Measurements from ENCODE around the gene EPG5. TPM values are rescaled to one million over a fixed set of nuclear protein-coding genes. Genes with fewer than 3 reads are reported as not detected.
A peak's percentile ranks its signal among the peaks of the same experiment; 100 is the strongest.

The EPG5 gene
- total and polyA plus RNA-seq, 4 donors, result 14.1 to 28.9 (median 22.4) TPM

GRCh38 chr18:45958730-45959129, 8.4 kb downstream of the EPG5 start:
- no peak overlapping the region for H3K4me3 ChIP-seq (ENCODE audit: low read depth, low read length)
- H3K4me1 ChIP-seq (ENCODE audit: control insufficient read depth, insufficient read depth, low read length), result no peaks in the 10 kb centered on the region
- no peaks in the 10 kb centered on the region for H3K9me3 ChIP-seq (ENCODE audit: control insufficient read depth, insufficient read depth, low read length)
- peaks cover 16% of the 10 kb centered on the region for H3K36me3 ChIP-seq (ENCODE audit: control insufficient read depth, insufficient read depth, low read length)
- H3K27ac ChIP-seq (ENCODE audit: low read depth, low read length), result no peak overlapping the region
- no peaks in the 10 kb centered on the region for H3K27me3 ChIP-seq (ENCODE audit: control insufficient read depth, insufficient read depth, low read length)
- no peak for DNase-seq (ENCODE audit: low read depth in 4 of 6, low spot score in 6 of 6)

GRCh38 chr18:45958027-45958426, 9.1 kb downstream of the EPG5 start:
- WGBS (ENCODE audit: insufficient coverage), result no CpG with 5 or more reads among the region's 2 CpGs
- no peak overlapping the region for H3K4me3 ChIP-seq (ENCODE audit: low read depth, low read length)

GRCh38 chr18:45957100-45957499, 10.0 kb downstream of the EPG5 start:
- Histone ChIP-seq H3K4me3 (ENCODE audit: low read depth, low read length) (no peak overlapping the region), H3K9me3 (ENCODE audit: control insufficient read depth, insufficient read depth, low read length) (no peaks in the 10 kb centered on the region), H3K27ac (ENCODE audit: low read depth, low read length) (no peak overlapping the region), H3K4me1 (ENCODE audit: control insufficient read depth, insufficient read depth, low read length) (no peaks in the 10 kb centered on the region), H3K36me3 (ENCODE audit: control insufficient read depth, insufficient read depth, low read length) (peaks cover 24% of the 10 kb centered on the region), H3K27me3 (ENCODE audit: control insufficient read depth, insufficient read depth, low read length) (no peaks in the 10 kb centered on the region)
- no peak for DNase-seq (ENCODE audit: low read depth in 4 of 6, low spot score in 6 of 6)

More at GRCh38 chr18:45958027-45958426, 9.1 kb downstream of the EPG5 start:
- Histone ChIP-seq H3K27me3 (ENCODE audit: control insufficient read depth, insufficient read depth, low read length) (no peaks in the 10 kb centered on the region), H3K36me3 (ENCODE audit: control insufficient read depth, insufficient read depth, low read length) (peaks cover 15% of the 10 kb centered on the region), H3K4me1 (ENCODE audit: control insufficient read depth, insufficient read depth, low read length) (no peaks in the 10 kb centered on the region), H3K27ac (ENCODE audit: low read depth, low read length) (no peak overlapping the region), H3K9me3 (ENCODE audit: control insufficient read depth, insufficient read depth, low read length) (no peaks in the 10 kb centered on the region)
- no peak for DNase-seq (ENCODE audit: low read depth in 4 of 6, low spot score in 6 of 6)

GRCh38 chr18:45954070-45954934, 12.8 kb downstream of the EPG5 start:
- Histone ChIP-seq H3K9me3 (ENCODE audit: control insufficient read depth, insufficient read depth, low read length) (no peaks in the 10 kb centered on the region), H3K27ac (ENCODE audit: low read depth, low read length) (no peak overlapping the region), H3K4me1 (ENCODE audit: control insufficient read depth, insufficient read depth, low read length) (no peaks in the 10 kb centered on the region), H3K27me3 (ENCODE audit: control insufficient read depth, insufficient read depth, low read length) (no peaks in the 10 kb centered on the region), H3K4me3 (ENCODE audit: low read depth, low read length) (no peak overlapping the region), H3K36me3 (ENCODE audit: control insufficient read depth, insufficient read depth, low read length) (peaks cover 24% of the 10 kb centered on the region)
- peak in 1 of 6 donors; percentile 47 for DNase-seq (ENCODE audit: low read depth in 4 of 6, low spot score in 6 of 6)
- WGBS (ENCODE audit: insufficient coverage), result 100% methylated on average over 6 of the region's 7 CpGs

- H3K36me3 ChIP-seq (ENCODE audit: control insufficient read depth, insufficient read depth, low read length), result peaks cover 39% of the 10 kb centered on the region
- H3K4me1 ChIP-seq (ENCODE audit: control insufficient read depth, insufficient read depth, low read length), result no peaks in the 10 kb centered on the region
- no CpG with 5 or more reads among the region's 4 CpGs for WGBS (ENCODE audit: insufficient coverage)
Observed at GRCh38 chr18:45951016-45951714, 16.0 kb downstream of the EPG5 start.

GRCh38 chr18:45945669-45946068, 21.5 kb downstream of the EPG5 start:
- no peak overlapping the region for H3K27ac ChIP-seq (ENCODE audit: low read depth, low read length)
- H3K27me3 ChIP-seq (ENCODE audit: control insufficient read depth, insufficient read depth, low read length), result no peaks in the 10 kb centered on the region
- DNase-seq (ENCODE audit: low read depth in 4 of 6, low spot score in 6 of 6), result no peak
- no peaks in the 10 kb centered on the region for H3K4me1 ChIP-seq (ENCODE audit: control insufficient read depth, insufficient read depth, low read length)
- no peaks in the 10 kb centered on the region for H3K9me3 ChIP-seq (ENCODE audit: control insufficient read depth, insufficient read depth, low read length)
- WGBS (ENCODE audit: insufficient coverage), result 81% methylated on average over 2 of the region's 5 CpGs
- no peak overlapping the region for H3K4me3 ChIP-seq (ENCODE audit: low read depth, low read length)
- H3K36me3 ChIP-seq (ENCODE audit: control insufficient read depth, insufficient read depth, low read length), result peaks cover 39% of the 10 kb centered on the region

More at GRCh38 chr18:45951016-45951714, 16.0 kb downstream of the EPG5 start:
- Histone ChIP-seq H3K9me3 (ENCODE audit: control insufficient read depth, insufficient read depth, low read length) (no peaks in the 10 kb centered on the region), H3K27me3 (ENCODE audit: control insufficient read depth, insufficient read depth, low read length) (no peaks in the 10 kb centered on the region), H3K27ac (ENCODE audit: low read depth, low read length) (no peak overlapping the region), H3K4me3 (ENCODE audit: low read depth, low read length) (no peak overlapping the region)
- DNase-seq (ENCODE audit: low read depth in 4 of 6, low spot score in 6 of 6), result no peak

- 100% methylated on average over 2 of the region's 2 CpGs for WGBS (ENCODE audit: insufficient coverage)
Observed at GRCh38 chr18:45940724-45941123, 26.4 kb downstream of the EPG5 start.

GRCh38 chr18:45939236-45939635, 27.9 kb downstream of the EPG5 start:
- no CpG with 5 or more reads among the region's 2 CpGs for WGBS (ENCODE audit: insufficient coverage)
- H3K27me3 ChIP-seq (ENCODE audit: control insufficient read depth, insufficient read depth, low read length), result no peaks in the 10 kb centered on the region
- DNase-seq (ENCODE audit: low read depth in 4 of 6, low spot score in 6 of 6), result no peak
- no peak overlapping the region for H3K27ac ChIP-seq (ENCODE audit: low read depth, low read length)
- H3K36me3 ChIP-seq (ENCODE audit: control insufficient read depth, insufficient read depth, low read length), result peaks cover 44% of the 10 kb centered on the region
- no peaks in the 10 kb centered on the region for H3K9me3 ChIP-seq (ENCODE audit: control insufficient read depth, insufficient read depth, low read length)
- H3K4me3 ChIP-seq (ENCODE audit: low read depth, low read length), result no peak overlapping the region
- no peaks in the 10 kb centered on the region for H3K4me1 ChIP-seq (ENCODE audit: control insufficient read depth, insufficient read depth, low read length)

More at GRCh38 chr18:45940724-45941123, 26.4 kb downstream of the EPG5 start:
- no peaks in the 10 kb centered on the region for H3K4me1 ChIP-seq (ENCODE audit: control insufficient read depth, insufficient read depth, low read length)
- H3K4me3 ChIP-seq (ENCODE audit: low read depth, low read length), result no peak overlapping the region
- peaks cover 44% of the 10 kb centered on the region for H3K36me3 ChIP-seq (ENCODE audit: control insufficient read depth, insufficient read depth, low read length)
- no peak overlapping the region for H3K27ac ChIP-seq (ENCODE audit: low read depth, low read length)
- DNase-seq (ENCODE audit: low read depth in 4 of 6, low spot score in 6 of 6), result no peak
- no peaks in the 10 kb centered on the region for H3K9me3 ChIP-seq (ENCODE audit: control insufficient read depth, insufficient read depth, low read length)
- no peaks in the 10 kb centered on the region for H3K27me3 ChIP-seq (ENCODE audit: control insufficient read depth, insufficient read depth, low read length)

- Histone ChIP-seq H3K27ac (ENCODE audit: low read depth, low read length) (no peak overlapping the region), H3K4me3 (ENCODE audit: low read depth, low read length) (no peak overlapping the region), H3K9me3 (ENCODE audit: control insufficient read depth, insufficient read depth, low read length) (no peaks in the 10 kb centered on the region), H3K36me3 (ENCODE audit: control insufficient read depth, insufficient read depth, low read length) (peaks cover 40% of the 10 kb centered on the region), H3K4me1 (ENCODE audit: control insufficient read depth, insufficient read depth, low read length) (no peaks in the 10 kb centered on the region), H3K27me3 (ENCODE audit: control insufficient read depth, insufficient read depth, low read length) (no peaks in the 10 kb centered on the region)
- no CpG with 5 or more reads among the region's 2 CpGs for WGBS (ENCODE audit: insufficient coverage)
- no peak for DNase-seq (ENCODE audit: low read depth in 4 of 6, low spot score in 6 of 6)
Observed at GRCh38 chr18:45938488-45938935, 28.6 kb downstream of the EPG5 start.
